Liver (tissue), 9 donors: ENCODE results near the gene TYMP. TPM values are rescaled to one million over a fixed set of nuclear protein-coding genes. Genes with fewer than 3 reads are reported as not detected.

ENCODE experiments used
- DNase-seq: peaks from one replicate; pipeline ENCODE4 v3.0.0-alpha.2; 2017; ENCODE audit warnings: low spot score
- H3K27ac ChIP-seq, 2 donors: one replicate each; pipeline ENCODE4 v1.7.0; 2013; ENCODE audit warnings: inconsistent platforms in 2 of 2, low read length in 2 of 2, control low read depth in 1 of 2, low read depth in 1 of 2, mild to moderate bottlenecking in 1 of 2
- H3K27me3 ChIP-seq, 4 donors: one replicate each; pipeline versions ENCODE4 v1.6.1 to v1.7.0; 2013; ENCODE audit warnings: low read length in 3 of 4, inconsistent platforms in 1 of 4, mild to moderate bottlenecking in 1 of 4, moderate library complexity in 1 of 4; ENCODE audit not compliant: control insufficient read depth in 4 of 4, insufficient read depth in 4 of 4
- H3K36me3 ChIP-seq, 4 donors: one replicate each; pipeline versions ENCODE4 v1.6.1 to v1.7.0; 2013; ENCODE audit warnings: low read length in 3 of 4, mild to moderate bottlenecking in 3 of 4, low read depth in 1 of 4, moderate library complexity in 1 of 4; ENCODE audit not compliant: control insufficient read depth in 4 of 4, insufficient read depth in 3 of 4
- H3K4me1 ChIP-seq, 4 donors: one replicate each; pipeline versions ENCODE4 v1.6.1 to v1.7.0; 2013; ENCODE audit warnings: low read length in 3 of 4, mild to moderate bottlenecking in 3 of 4, moderate library complexity in 1 of 4; ENCODE audit not compliant: control insufficient read depth in 4 of 4, insufficient read depth in 4 of 4
- H3K4me3 ChIP-seq, 3 donors: one replicate each; pipeline versions ENCODE4 v1.6.1 to v1.7.0; 2013; ENCODE audit warnings: low read length in 3 of 3, control low read depth in 1 of 3, low read depth in 1 of 3, mild to moderate bottlenecking in 1 of 3
- H3K9ac ChIP-seq, 2 donors: one replicate each; pipeline ENCODE4 v1.7.0; 2013; ENCODE audit warnings: low read length in 2 of 2, mild to moderate bottlenecking in 2 of 2, moderate library complexity in 2 of 2, control low read depth in 1 of 2, low read depth in 1 of 2
- H3K9me3 ChIP-seq, 4 donors: one replicate each; pipeline versions ENCODE4 v1.6.1 to v1.7.0; 2013; ENCODE audit warnings: low read length in 3 of 4; ENCODE audit not compliant: control insufficient read depth in 4 of 4
- EGR1 ChIP-seq, 2 donors: IDR thresholded peaks; 2 replicates each; pipeline ENCODE4 v1.6.1; 2016 to 2018; ENCODE audit warnings: antibody characterized with exemption in 2 of 2, low read depth in 2 of 2
- MAX ChIP-seq: IDR thresholded peaks from 2 replicates; pipeline ENCODE4 v1.6.1; 2016; ENCODE audit warnings: antibody characterized with exemption
- NR2F2 ChIP-seq: IDR thresholded peaks from 2 replicates; pipeline ENCODE4 v1.6.1; 2016; ENCODE audit warnings: antibody characterized with exemption
- RAD21 ChIP-seq, 2 donors: IDR thresholded peaks; 2 replicates each; pipeline ENCODE4 v1.6.1; 2016; ENCODE audit warnings: antibody characterized with exemption in 2 of 2, mild to moderate bottlenecking in 2 of 2
- REST ChIP-seq: IDR thresholded peaks from 2 replicates; pipeline ENCODE4 v1.6.1; 2016; ENCODE audit warnings: antibody characterized with exemption, mild to moderate bottlenecking
- RXRA ChIP-seq, 2 donors: IDR thresholded peaks; 2 replicates each; pipeline ENCODE4 v1.6.1; 2017 to 2018; ENCODE audit warnings: antibody characterized with exemption in 2 of 2, mild to moderate bottlenecking in 1 of 2
- WGBS: extraction: QIAGEN DNeasy Blood & Tissue Kit; methylation state at CpG from one replicate; pipeline ENCODE4 v1.1.7; 2013; 5-methylcytosine and 5-hydroxymethylcytosine counted together
- polyA plus RNA-seq, 2 donors: library from polyadenylated mRNA; stranded (reverse) in 1 of 2; unstranded in 1 of 2; fragments of 200-250 nt in 1 of 2; fragments of >200 nt in 1 of 2; fragmentation: Nextera tagmentation in 1 of 2; extraction: Ambion mirVana in 1 of 2; gene quantifications; one replicate each; pipeline versions ENCODE4 v1.2.1 to v1.2.3, GENCODE V29; 2013 to 2015
- total RNA-seq, 2 donors: library from RNA; depleted of rRNA; stranded (reverse); fragments of >200 nt; gene quantifications; one replicate each; pipeline ENCODE4 v1.2.3, GENCODE V29; 2014
- donor health status: healthy.
- donor health status: healthy.
- donor health status: healthy.
- donor health status: healthy.
- donor health status: healthy.

The TYMP gene
- total and polyA plus RNA-seq, 4 donors: 34.0 to 109 (median 65.5) TPM

- no peak for TF ChIP-seq REST
Observed at GRCh38 chr22:50529416-50529896, 356 bp downstream of the TYMP start (continued).

GRCh38 chr22:50528682-50529415 lies 963 bp downstream of the TYMP start:
- TF ChIP-seq EGR1 (IDR thresholded peaks at IDR 0.05; ENCODE audit: low read depth in 2 of 2) (no peak), RAD21 (IDR thresholded peaks at IDR 0.05) (no peak), RXRA (IDR thresholded peaks at IDR 0.05) (peak in 1 of 2 donors; percentile 21), MAX (peak; percentile 45)
- H3K4me1 ChIP-seq: peaks cover 12 to 57% (median 32%) of the 10 kb centered on the region in 4 donors
- H3K9ac ChIP-seq: no peak overlapping the region
- peak overlapping the region; percentile 92 to 98 for H3K27ac ChIP-seq
- H3K9me3 ChIP-seq: no peaks in the 10 kb centered on the region
- H3K27me3 ChIP-seq: no peaks in the 10 kb centered on the region
- WGBS: 63% methylated on average over 15 of the region's 15 CpGs
- no peak for DNase-seq
- peaks cover 0 to under 1% (median 0%) of the 10 kb centered on the region in 4 donors for H3K36me3 ChIP-seq
- peak overlapping the region; percentile 48 to 93 (median 64) for H3K4me3 ChIP-seq

- Histone ChIP-seq H3K36me3 (peaks cover 5 to 7% (median 5%) of the 10 kb centered on the region in 4 donors), H3K4me1 (peaks cover 13 to 64% (median 33%) of the 10 kb centered on the region in 4 donors), H3K9ac (no peak overlapping the region), H3K4me3 (no peak overlapping the region), H3K27ac (peak overlapping the region; percentile 92 to 98), H3K9me3 (no peaks in the 10 kb centered on the region), H3K27me3 (no peaks in the 10 kb centered on the region)
- no peak for DNase-seq
- WGBS: 88% methylated on average over 18 of the region's 18 CpGs
- TF ChIP-seq EGR1 (IDR thresholded peaks at IDR 0.05; ENCODE audit: low read depth in 2 of 2) (no peak), NR2F2 (peak; percentile 38)
Observed at GRCh38 chr22:50527921-50528681, 1.7 kb downstream of the TYMP start.
